ENCODE data around the gene SETDB2.

DNA sequence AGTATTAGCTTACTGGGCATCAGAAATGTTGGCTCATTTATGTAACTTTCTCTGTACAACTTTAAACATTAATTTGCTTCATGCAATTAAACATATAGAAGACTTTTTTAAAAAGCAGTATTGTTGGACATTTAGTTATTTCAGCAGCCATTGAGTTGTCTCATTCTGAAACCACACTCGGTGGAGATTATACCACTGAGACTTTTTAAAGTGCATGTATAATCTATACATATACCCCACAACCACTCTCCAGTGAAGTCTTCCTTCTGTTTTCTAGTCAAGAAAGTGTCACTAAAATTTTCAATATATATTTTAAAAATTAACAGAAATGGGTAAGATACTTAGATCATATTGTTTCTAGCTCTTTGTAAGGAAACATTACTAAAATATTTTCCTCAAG, 15.5 kb downstream of the SETDB2 start:
- no peak for TF ChIP-seq MAX (IDR thresholded peaks at IDR 0.05)
- no peak for TF ChIP-seq CTCF (IDR thresholded peaks at IDR 0.05; ENCODE audit: low read depth, low read length, missing input control)
- TF ChIP-seq, protein P1, sequence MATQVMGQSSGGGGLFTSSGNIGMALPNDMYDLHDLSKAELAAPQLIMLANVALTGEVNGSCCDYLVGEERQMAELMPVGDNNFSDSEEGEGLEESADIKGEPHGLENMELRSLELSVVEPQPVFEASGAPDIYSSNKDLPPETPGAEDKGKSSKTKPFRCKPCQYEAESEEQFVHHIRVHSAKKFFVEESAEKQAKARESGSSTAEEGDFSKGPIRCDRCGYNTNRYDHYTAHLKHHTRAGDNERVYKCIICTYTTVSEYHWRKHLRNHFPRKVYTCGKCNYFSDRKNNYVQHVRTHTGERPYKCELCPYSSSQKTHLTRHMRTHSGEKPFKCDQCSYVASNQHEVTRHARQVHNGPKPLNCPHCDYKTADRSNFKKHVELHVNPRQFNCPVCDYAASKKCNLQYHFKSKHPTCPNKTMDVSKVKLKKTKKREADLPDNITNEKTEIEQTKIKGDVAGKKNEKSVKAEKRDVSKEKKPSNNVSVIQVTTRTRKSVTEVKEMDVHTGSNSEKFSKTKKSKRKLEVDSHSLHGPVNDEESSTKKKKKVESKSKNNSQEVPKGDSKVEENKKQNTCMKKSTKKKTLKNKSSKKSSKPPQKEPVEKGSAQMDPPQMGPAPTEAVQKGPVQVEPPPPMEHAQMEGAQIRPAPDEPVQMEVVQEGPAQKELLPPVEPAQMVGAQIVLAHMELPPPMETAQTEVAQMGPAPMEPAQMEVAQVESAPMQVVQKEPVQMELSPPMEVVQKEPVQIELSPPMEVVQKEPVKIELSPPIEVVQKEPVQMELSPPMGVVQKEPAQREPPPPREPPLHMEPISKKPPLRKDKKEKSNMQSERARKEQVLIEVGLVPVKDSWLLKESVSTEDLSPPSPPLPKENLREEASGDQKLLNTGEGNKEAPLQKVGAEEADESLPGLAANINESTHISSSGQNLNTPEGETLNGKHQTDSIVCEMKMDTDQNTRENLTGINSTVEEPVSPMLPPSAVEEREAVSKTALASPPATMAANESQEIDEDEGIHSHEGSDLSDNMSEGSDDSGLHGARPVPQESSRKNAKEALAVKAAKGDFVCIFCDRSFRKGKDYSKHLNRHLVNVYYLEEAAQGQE (IDR thresholded peaks at IDR 0.05): no peak
- no peak for TF ChIP-seq EGR1 (IDR thresholded peaks at IDR 0.05; ENCODE audit: low read depth in 2 of 2)
- no peak for TF ChIP-seq GABPA (IDR thresholded peaks at IDR 0.05 in 1 of 2, conservative IDR thresholded peaks at IDR 0.05 in 1 of 2)
- TF ChIP-seq SP1 (IDR thresholded peaks at IDR 0.05): no peak
- no peak for TF ChIP-seq HNF4A (conservative IDR thresholded peaks at IDR 0.05)
- no peak for TF ChIP-seq TAF1 (conservative IDR thresholded peaks at IDR 0.05)
- no peak for TF ChIP-seq RXRA (IDR thresholded peaks at IDR 0.05)
- no peak for TF ChIP-seq YY1 (IDR thresholded peaks at IDR 0.05)
- TF ChIP-seq RAD21 (IDR thresholded peaks at IDR 0.05): no peak
- TF ChIP-seq FOXA2 (IDR thresholded peaks at IDR 0.05): no peak
- no peak for TF ChIP-seq HNF4G (IDR thresholded peaks at IDR 0.05)
- no peak for TF ChIP-seq FOXA1 (IDR thresholded peaks at IDR 0.05)

Data from liver (tissue), 3 donors.